Subcutaneous abdominal adipose tissue (tissue), 5 donors: ENCODE results near the gene PIGBOS1.
"Not testable (repeated sequence)": the region's sequence is repeated elsewhere in the genome, so short reads cannot be mapped to it uniquely, and the experiment has no call there.

Experiments
- H3K27ac ChIP-seq: one replicate; pipeline ENCODE4 v1.7.0; 2013; ENCODE audit warnings: low read depth, mild to moderate bottlenecking, inconsistent platforms, low read length, moderate library complexity
- H3K27me3 ChIP-seq, 5 donors: one replicate each; pipeline ENCODE4 v1.7.0; 2013; ENCODE audit warnings: low read length in 5 of 5, inconsistent platforms in 1 of 5; ENCODE audit not compliant: control insufficient read depth in 5 of 5, insufficient read depth in 4 of 5
- H3K36me3 ChIP-seq, 5 donors: one replicate each; pipeline ENCODE4 v1.7.0; 2013; ENCODE audit warnings: low read length in 5 of 5; ENCODE audit not compliant: control insufficient read depth in 5 of 5, insufficient read depth in 5 of 5
- H3K4me1 ChIP-seq, 5 donors: one replicate each; pipeline ENCODE4 v1.7.0; 2013; ENCODE audit warnings: low read length in 5 of 5, mild to moderate bottlenecking in 3 of 5, moderate library complexity in 1 of 5; ENCODE audit not compliant: control insufficient read depth in 5 of 5, insufficient read depth in 5 of 5
- H3K4me3 ChIP-seq, 5 donors: one replicate each; pipeline ENCODE4 v1.7.0; 2013; ENCODE audit warnings: low read length in 5 of 5, low read depth in 1 of 5
- H3K9ac ChIP-seq, 5 donors: one replicate each; pipeline ENCODE4 v1.7.0; 2013; ENCODE audit warnings: low read length in 5 of 5, mild to moderate bottlenecking in 4 of 5, moderate library complexity in 3 of 5
- H3K9me3 ChIP-seq, 5 donors: one replicate each; pipeline ENCODE4 v1.7.0; 2013; ENCODE audit warnings: low read length in 5 of 5; ENCODE audit not compliant: control insufficient read depth in 5 of 5
- donor health status: healthy.
- donor health status: healthy.
- donor health status: healthy.
- donor health status: healthy.
- donor health status: healthy.

Gene PIGBOS1

GRCh38 chr15:55283379-55284147 lies 35.4 kb downstream of the PIGBOS1 start:
- peaks cover 0 to 6% (median 0%) of the 10 kb centered on the region in 5 donors for H3K4me1 ChIP-seq
- no peaks in the 10 kb centered on the region for H3K9me3 ChIP-seq
- H3K27ac ChIP-seq = no peak overlapping the region

GRCh38 chr15:55282284-55282833 lies 36.6 kb downstream of the PIGBOS1 start:
- Histone ChIP-seq H3K4me3 (no peak overlapping the region), H3K36me3 (no peaks in the 10 kb centered on the region), H3K4me1 (peaks cover 0 to 11% (median 0%) of the 10 kb centered on the region in 5 donors), H3K9ac (no peak overlapping the region), H3K27me3 (no peaks in the 10 kb centered on the region), H3K27ac (no peak overlapping the region), H3K9me3 (no peaks in the 10 kb centered on the region)

More at GRCh38 chr15:55283379-55284147, 35.4 kb downstream of the PIGBOS1 start:
- no peak overlapping the region for H3K4me3 ChIP-seq
- no peaks in the 10 kb centered on the region for H3K27me3 ChIP-seq
- H3K36me3 ChIP-seq = no peaks in the 10 kb centered on the region
- H3K9ac ChIP-seq = no peak overlapping the region

GRCh38 chr15:55281517-55282228 lies 37.2 kb downstream of the PIGBOS1 start:
- H3K27ac ChIP-seq = no peak overlapping the region
- H3K9ac ChIP-seq = no peak overlapping the region
- peaks cover 0 to 12% (median 0%) of the 10 kb centered on the region in 5 donors for H3K4me1 ChIP-seq
- no peak overlapping the region for H3K4me3 ChIP-seq
- no peaks in the 10 kb centered on the region for H3K36me3 ChIP-seq
- H3K27me3 ChIP-seq = no peaks in the 10 kb centered on the region
- H3K9me3 ChIP-seq = no peaks in the 10 kb centered on the region

- not testable (repeated sequence) for H3K27ac ChIP-seq, H3K4me3 ChIP-seq, H3K36me3 ChIP-seq, H3K9ac ChIP-seq, H3K9me3 ChIP-seq, H3K27me3 ChIP-seq
- H3K4me1 ChIP-seq = peaks cover 0 to 12% (median 0%) of the 10 kb centered on the region in 5 donors
Observed at GRCh38 chr15:55280589-55280988, 38.3 kb downstream of the PIGBOS1 start.

- no peak overlapping the region for H3K27ac ChIP-seq
- no peaks in the 10 kb centered on the region for H3K27me3 ChIP-seq
- H3K4me1 ChIP-seq = peaks cover 0 to 12% (median 0%) of the 10 kb centered on the region in 5 donors
- H3K4me3 ChIP-seq = no peak overlapping the region
- no peak overlapping the region for H3K9ac ChIP-seq
- H3K36me3 ChIP-seq = no peaks in the 10 kb centered on the region
- no peaks in the 10 kb centered on the region for H3K9me3 ChIP-seq
Observed at GRCh38 chr15:55279746-55280351, 39.1 kb downstream of the PIGBOS1 start.

GRCh38 chr15:55279100-55279745 lies 39.7 kb downstream of the PIGBOS1 start:
- Histone ChIP-seq H3K27ac (no peak overlapping the region), H3K4me3 (no peak overlapping the region), H3K9ac (no peak overlapping the region), H3K9me3 (no peaks in the 10 kb centered on the region), H3K27me3 (no peaks in the 10 kb centered on the region), H3K36me3 (no peaks in the 10 kb centered on the region), H3K4me1 (peaks cover 0 to 12% (median 0%) of the 10 kb centered on the region in 5 donors)

- Histone ChIP-seq H3K4me3 (no peak overlapping the region), H3K27ac (no peak overlapping the region), H3K4me1 (peaks cover 0 to 8% (median 0%) of the 10 kb centered on the region in 5 donors)
Observed at GRCh38 chr15:55277715-55278114, 41.2 kb downstream of the PIGBOS1 start.

GRCh38 chr15:55277116-55277564 lies 41.8 kb downstream of the PIGBOS1 start:
- no peak overlapping the region for H3K9ac ChIP-seq
- H3K9me3 ChIP-seq = no peaks in the 10 kb centered on the region
- H3K27ac ChIP-seq = no peak overlapping the region
- no peaks in the 10 kb centered on the region for H3K27me3 ChIP-seq
- no peak overlapping the region for H3K4me3 ChIP-seq
- peaks cover 0 to 6% (median 0%) of the 10 kb centered on the region in 5 donors for H3K4me1 ChIP-seq
- no peaks in the 10 kb centered on the region for H3K36me3 ChIP-seq

More at GRCh38 chr15:55277715-55278114, 41.2 kb downstream of the PIGBOS1 start:
- Histone ChIP-seq H3K36me3 (no peaks in the 10 kb centered on the region), H3K27me3 (no peaks in the 10 kb centered on the region), H3K9ac (no peak overlapping the region), H3K9me3 (no peaks in the 10 kb centered on the region)

GRCh38 chr15:55276324-55276723 lies 42.6 kb downstream of the PIGBOS1 start:
- Histone ChIP-seq H3K9ac (no peak overlapping the region), H3K27me3 (no peaks in the 10 kb centered on the region), H3K9me3 (no peaks in the 10 kb centered on the region), H3K36me3 (no peaks in the 10 kb centered on the region), H3K27ac (no peak overlapping the region), H3K4me1 (peaks cover 0 to 6% (median 0%) of the 10 kb centered on the region in 5 donors), H3K4me3 (no peak overlapping the region)
